SK-N-SH treated with all-trans-retinoic acid at 6 μM for 48 hours (cell line): ENCODE measurements around the gene GFI1.

Experiments used
- ATAC-seq: fragments of 200-7000 bp; cut with Tn5 transposase; 3 replicates; pipeline ENCODE4 v1.9.1; 2020; ENCODE audit warnings: mild to moderate bottlenecking, moderate library complexity
- ARNTL ChIP-seq: fragments of 450-650 bp; formaldehyde crosslinking; IDR thresholded peaks from 2 replicates; pipeline ENCODE4 v1.5.0; 2020; ENCODE audit warnings: low read depth, mild to moderate bottlenecking, moderate library complexity, borderline replicate concordance
- BACH2 ChIP-seq: fragments of 250-450 bp; sonication (Bioruptor Pico); IDR thresholded peaks from 2 replicates; pipeline ENCODE4 v1.9.0; 2021; ENCODE audit warnings: mild to moderate bottlenecking, borderline replicate concordance
- CREB5 ChIP-seq: fragments of 250-450 bp; sonication (Bioruptor Pico); IDR thresholded peaks from 2 replicates; pipeline ENCODE4 v1.5.1; 2020; ENCODE audit warnings: low read depth, mild to moderate bottlenecking, moderate library complexity
- CSDC2 ChIP-seq: fragments of 250-450 bp; sonication (Bioruptor Pico); IDR thresholded peaks from 2 replicates; pipeline ENCODE4 v1.5.0; 2020; ENCODE audit warnings: mild to moderate bottlenecking, moderate library complexity
- CSRNP3 ChIP-seq: fragments of 250-450 bp; sonication (Bioruptor Pico); IDR thresholded peaks from 2 replicates; pipeline ENCODE4 v1.5.1; 2021; ENCODE audit warnings: mild to moderate bottlenecking, moderate library complexity
- ESRRG ChIP-seq: fragments of 250-450 bp; sonication (Bioruptor Pico); IDR thresholded peaks from 2 replicates; pipeline ENCODE4 v1.6.1; 2021; ENCODE audit warnings: mild to moderate bottlenecking
- GLIS3 ChIP-seq: fragments of 250-450 bp; sonication (Bioruptor Pico); IDR thresholded peaks from 2 replicates; pipeline ENCODE4 v1.5.0; 2020; ENCODE audit warnings: mild to moderate bottlenecking, moderate library complexity
- ISL1 ChIP-seq: fragments of 250-450 bp; sonication (Bioruptor Pico); IDR thresholded peaks from 2 replicates; pipeline ENCODE4 v2.1.2; 2022; ENCODE audit warnings: mild to moderate bottlenecking, moderate library complexity
- OSR1 ChIP-seq: fragments of 250-450 bp; sonication (Bioruptor Pico); IDR thresholded peaks from 2 replicates; pipeline ENCODE4 v1.8.0; 2022; ENCODE audit warnings: moderate library complexity, mild to moderate bottlenecking, inconsistent platforms
- PPARA ChIP-seq: fragments of 250-450 bp; sonication (Bioruptor Pico); IDR thresholded peaks from 2 replicates; pipeline ENCODE4 v1.5.0; 2020; ENCODE audit warnings: mild to moderate bottlenecking, borderline replicate concordance
- RARB ChIP-seq: fragments of 250-450 bp; sonication (Bioruptor Pico); IDR thresholded peaks from 2 replicates; pipeline ENCODE4 v1.8.0; 2021; ENCODE audit warnings: mild to moderate bottlenecking, moderate library complexity
- SNAI2 ChIP-seq: fragments of 250-450 bp; sonication (Bioruptor Pico); IDR thresholded peaks from 2 replicates; pipeline ENCODE4 v1.5.0; 2020; ENCODE audit warnings: mild to moderate bottlenecking, moderate library complexity
- TCF4 ChIP-seq: fragments of 250-450 bp; sonication (Bioruptor Pico); IDR thresholded peaks from 2 replicates; pipeline ENCODE4 v1.8.0; 2021; ENCODE audit warnings: mild to moderate bottlenecking, moderate library complexity, borderline replicate concordance
- TOX ChIP-seq: fragments of 250-450 bp; sonication (Bioruptor Pico); IDR thresholded peaks from 2 replicates; pipeline ENCODE4 v1.8.0; 2021; ENCODE audit warnings: mild to moderate bottlenecking, moderate library complexity, borderline replicate concordance
- TSHZ2 ChIP-seq: fragments of 250-450 bp; sonication (Bioruptor Pico); IDR thresholded peaks from 2 replicates; pipeline ENCODE4 v1.5.0; 2020; ENCODE audit warnings: mild to moderate bottlenecking, moderate library complexity
- ZC3H10 ChIP-seq: fragments of 250-450 bp; sonication (Bioruptor Pico); IDR thresholded peaks from 2 replicates; pipeline ENCODE4 v1.5.1; 2021; ENCODE audit warnings: mild to moderate bottlenecking, moderate library complexity
- ZFP3 ChIP-seq: fragments of 250-450 bp; sonication (Bioruptor Pico); IDR thresholded peaks from 2 replicates; pipeline ENCODE4 v1.5.0; 2020; ENCODE audit warnings: mild to moderate bottlenecking, moderate library complexity
- ZFP30 ChIP-seq: fragments of 450-650 bp; formaldehyde crosslinking; IDR thresholded peaks from 2 replicates; pipeline ENCODE4 v1.5.0; 2022; ENCODE audit warnings: mild to moderate bottlenecking, moderate library complexity
- ZNF565 ChIP-seq: fragments of 450-650 bp; formaldehyde crosslinking; conservative IDR thresholded peaks from 2 replicates; pipeline ENCODE4 v1.5.0; 2020; ENCODE audit warnings: low read depth, mild to moderate bottlenecking, moderate library complexity
- ZNF70 ChIP-seq: fragments of 450-650 bp; formaldehyde crosslinking; IDR thresholded peaks from 2 replicates; pipeline ENCODE4 v1.5.0; 2020; ENCODE audit warnings: mild to moderate bottlenecking, moderate library complexity
- TF ChIP-seq, protein P1 (sequence below): fragments of 250-450 bp; sonication (Bioruptor Pico); IDR thresholded peaks from 2 replicates; pipeline ENCODE4 v1.8.0; 2020; ENCODE audit warnings: mild to moderate bottlenecking, moderate library complexity, borderline replicate concordance
- TF ChIP-seq, protein P2 (sequence below): fragments of 250-450 bp; sonication (Bioruptor Pico); IDR thresholded peaks from 2 replicates; pipeline ENCODE4 v1.8.0; 2021; ENCODE audit warnings: low read depth, mild to moderate bottlenecking, moderate library complexity, borderline replicate concordance

GFI1 gene

GRCh38 chr1:92480200-92480812 lies 6.4 kb downstream of the GFI1 start:
- no peak for ATAC-seq

DNA sequence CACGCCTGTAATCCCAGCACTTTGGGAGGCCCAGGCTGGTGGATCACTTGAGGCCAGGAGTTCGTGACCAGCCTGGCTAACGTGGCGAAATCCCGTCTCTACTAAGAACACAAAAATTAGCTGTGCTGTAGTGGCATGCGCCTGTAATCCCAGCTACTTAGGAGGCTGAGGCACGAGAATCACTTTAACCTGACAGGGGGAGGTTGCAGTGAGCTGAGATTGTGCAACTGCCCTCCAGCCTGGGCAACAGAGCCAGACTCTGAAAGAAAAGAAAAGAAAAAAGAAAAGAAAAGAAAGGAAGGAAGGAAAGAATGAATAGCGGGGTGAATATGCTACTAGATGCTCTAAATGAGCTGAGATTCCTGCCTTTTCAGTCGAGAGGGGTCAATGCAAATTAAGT lies 7.1 kb downstream of the GFI1 start:
- TF ChIP-seq ESRRG (CRISPR knock-in tag) = no peak
- TF ChIP-seq ARNTL (CRISPR knock-in tag) = no peak
- TF ChIP-seq ZC3H10 (CRISPR knock-in tag) = no peak
- TF ChIP-seq, protein P1, sequence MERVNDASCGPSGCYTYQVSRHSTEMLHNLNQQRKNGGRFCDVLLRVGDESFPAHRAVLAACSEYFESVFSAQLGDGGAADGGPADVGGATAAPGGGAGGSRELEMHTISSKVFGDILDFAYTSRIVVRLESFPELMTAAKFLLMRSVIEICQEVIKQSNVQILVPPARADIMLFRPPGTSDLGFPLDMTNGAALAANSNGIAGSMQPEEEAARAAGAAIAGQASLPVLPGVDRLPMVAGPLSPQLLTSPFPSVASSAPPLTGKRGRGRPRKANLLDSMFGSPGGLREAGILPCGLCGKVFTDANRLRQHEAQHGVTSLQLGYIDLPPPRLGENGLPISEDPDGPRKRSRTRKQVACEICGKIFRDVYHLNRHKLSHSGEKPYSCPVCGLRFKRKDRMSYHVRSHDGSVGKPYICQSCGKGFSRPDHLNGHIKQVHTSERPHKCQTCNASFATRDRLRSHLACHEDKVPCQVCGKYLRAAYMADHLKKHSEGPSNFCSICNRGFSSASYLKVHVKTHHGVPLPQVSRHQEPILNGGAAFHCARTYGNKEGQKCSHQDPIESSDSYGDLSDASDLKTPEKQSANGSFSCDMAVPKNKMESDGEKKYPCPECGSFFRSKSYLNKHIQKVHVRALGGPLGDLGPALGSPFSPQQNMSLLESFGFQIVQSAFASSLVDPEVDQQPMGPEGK (CRISPR knock-in tag) = no peak
- TF ChIP-seq ZFP3 = no peak
- no peak for TF ChIP-seq GLIS3 (CRISPR knock-in tag)
- TF ChIP-seq ZFP30 (CRISPR knock-in tag) = no peak
- no peak for TF ChIP-seq OSR1 (CRISPR knock-in tag)
- no peak for TF ChIP-seq PPARA (CRISPR knock-in tag)
- no peak for TF ChIP-seq ZNF565 (CRISPR knock-in tag)
- no peak for TF ChIP-seq CREB5 (CRISPR knock-in tag)
- no peak for TF ChIP-seq SNAI2 (CRISPR knock-in tag)
- no peak for TF ChIP-seq CSDC2 (CRISPR knock-in tag)
- TF ChIP-seq BACH2 (CRISPR knock-in tag) = no peak
- TF ChIP-seq TCF4 = no peak
- TF ChIP-seq RARB = no peak
- TF ChIP-seq, all 23 proteins: peak for 0
- ATAC-seq = no peak

More at GRCh38 chr1:92480200-92480812, 6.4 kb downstream of the GFI1 start:
- TF ChIP-seq CREB5 (CRISPR knock-in tag) = no peak
- TF ChIP-seq ZNF565 (CRISPR knock-in tag) = no peak
- TF ChIP-seq BACH2 (CRISPR knock-in tag) = no peak
- TF ChIP-seq GLIS3 (CRISPR knock-in tag) = no peak
- TF ChIP-seq, protein P2, sequence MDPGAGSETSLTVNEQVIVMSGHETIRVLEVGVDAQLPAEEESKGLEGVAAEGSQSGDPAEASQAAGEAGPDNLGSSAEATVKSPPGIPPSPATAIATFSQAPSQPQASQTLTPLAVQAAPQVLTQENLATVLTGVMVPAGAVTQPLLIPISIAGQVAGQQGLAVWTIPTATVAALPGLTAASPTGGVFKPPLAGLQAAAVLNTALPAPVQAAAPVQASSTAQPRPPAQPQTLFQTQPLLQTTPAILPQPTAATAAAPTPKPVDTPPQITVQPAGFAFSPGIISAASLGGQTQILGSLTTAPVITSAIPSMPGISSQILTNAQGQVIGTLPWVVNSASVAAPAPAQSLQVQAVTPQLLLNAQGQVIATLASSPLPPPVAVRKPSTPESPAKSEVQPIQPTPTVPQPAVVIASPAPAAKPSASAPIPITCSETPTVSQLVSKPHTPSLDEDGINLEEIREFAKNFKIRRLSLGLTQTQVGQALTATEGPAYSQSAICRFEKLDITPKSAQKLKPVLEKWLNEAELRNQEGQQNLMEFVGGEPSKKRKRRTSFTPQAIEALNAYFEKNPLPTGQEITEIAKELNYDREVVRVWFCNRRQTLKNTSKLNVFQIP (CRISPR knock-in tag) = no peak

- no peak for ATAC-seq
- TF ChIP-seq ZFP30 (CRISPR knock-in tag) (no peak), CSRNP3 (CRISPR knock-in tag) (no peak), PPARA (CRISPR knock-in tag) (no peak), TSHZ2 (no peak), TOX (CRISPR knock-in tag) (no peak), CSDC2 (CRISPR knock-in tag) (no peak), ZNF70 (CRISPR knock-in tag) (no peak), TCF4 (no peak), ZC3H10 (CRISPR knock-in tag) (no peak), ARNTL (CRISPR knock-in tag) (no peak), GLIS3 (CRISPR knock-in tag) (no peak), ZFP3 (no peak), ISL1 (CRISPR knock-in tag) (no peak), ZNF565 (CRISPR knock-in tag) (no peak)
- TF ChIP-seq, protein P1 (CRISPR knock-in tag) = no peak
These were observed 8.3 kb downstream of the GFI1 start for GRCh38 chr1:92478393-92478792.
